Parathyroid adenoma (tissue), 2 donors: ENCODE results near the gene TMEM184C.

ENCODE experiments used
- H2AFZ ChIP-seq: fragments of 300-600 bp; sonication (generic); one replicate; pipeline ENCODE4 v1.7.0; 2017; ENCODE audit warnings: antibody characterized with exemption, mild to moderate bottlenecking
- H3K27ac ChIP-seq: fragments of 300-600 bp; sonication (generic); one replicate; pipeline ENCODE4 v1.7.0; 2017
- H3K27me3 ChIP-seq: fragments of 300-600 bp; sonication (generic); one replicate; pipeline ENCODE4 v1.7.0; 2017; ENCODE audit warnings: low read length; ENCODE audit not compliant: control insufficient read depth, insufficient read depth
- H3K36me3 ChIP-seq: fragments of 300-600 bp; sonication (generic); one replicate; pipeline ENCODE4 v1.7.0; 2017; ENCODE audit warnings: low read length; ENCODE audit not compliant: control insufficient read depth, insufficient read depth
- H3K4me1 ChIP-seq: fragments of 300-600 bp; sonication (generic); one replicate; pipeline ENCODE4 v1.7.0; 2017; ENCODE audit warnings: control low read depth
- H3K4me2 ChIP-seq: fragments of 300-600 bp; sonication (generic); one replicate; pipeline ENCODE4 v1.7.0; 2017; ENCODE audit warnings: low read length
- H3K4me3 ChIP-seq: fragments of 300-600 bp; sonication (generic); one replicate; pipeline ENCODE4 v1.7.0; 2017; ENCODE audit warnings: low read depth, low read length
- H3K79me2 ChIP-seq: fragments of 300-600 bp; sonication (generic); one replicate; pipeline ENCODE4 v1.7.0; 2017; ENCODE audit warnings: control low read depth
- H3K9ac ChIP-seq: fragments of 300-600 bp; sonication (generic); one replicate; pipeline ENCODE4 v1.7.0; 2017; ENCODE audit warnings: mild to moderate bottlenecking
- H3K9me3 ChIP-seq: fragments of 300-600 bp; sonication (generic); one replicate; pipeline ENCODE4 v1.7.0; 2017; ENCODE audit warnings: low read length; ENCODE audit not compliant: control insufficient read depth
- CTCF ChIP-seq: fragments of 300-600 bp; sonication (generic); IDR thresholded peaks from one replicate; pipeline ENCODE4 v1.7.0; 2017; ENCODE audit warnings: antibody characterized with exemption, mild to moderate bottlenecking
- donor health status: primary hyperparathyroidism.

The TMEM184C gene

GRCh38 chr4:147714575-147715401 lies 97.6 kb downstream of the TMEM184C start:
- H3K9me3 ChIP-seq = no peaks in the 10 kb centered on the region
- no peaks in the 10 kb centered on the region for H3K4me1 ChIP-seq
- no peaks in the 10 kb centered on the region for H3K36me3 ChIP-seq
- no peak overlapping the region for H3K27ac ChIP-seq
- no peak overlapping the region for H2AFZ ChIP-seq
- H3K9ac ChIP-seq = no peak overlapping the region
- peak overlapping the region; percentile 11 for H3K4me2 ChIP-seq
- no peak overlapping the region for H3K4me3 ChIP-seq
- no peaks in the 10 kb centered on the region for H3K27me3 ChIP-seq
- no peak for TF ChIP-seq CTCF
- H3K79me2 ChIP-seq = no peaks in the 10 kb centered on the region

GRCh38 chr4:147717878-147718277 lies 100.7 kb downstream of the TMEM184C start:
- no peak overlapping the region for H3K4me3 ChIP-seq
- no peak for TF ChIP-seq CTCF

More at GRCh38 chr4:147717878-147718277, 100.7 kb downstream of the TMEM184C start:
- no peaks in the 10 kb centered on the region for H3K9me3 ChIP-seq
- no peak overlapping the region for H2AFZ ChIP-seq
- H3K9ac ChIP-seq = no peak overlapping the region
- H3K36me3 ChIP-seq = no peaks in the 10 kb centered on the region
- H3K27me3 ChIP-seq = no peaks in the 10 kb centered on the region
- H3K4me1 ChIP-seq = no peaks in the 10 kb centered on the region
- H3K4me2 ChIP-seq = peak overlapping the region; percentile 11
- no peaks in the 10 kb centered on the region for H3K79me2 ChIP-seq
- no peak overlapping the region for H3K27ac ChIP-seq
